HepG2 (cell line): Measurements from ENCODE around the gene AGR2. TPM values are rescaled to one million over a fixed set of nuclear protein-coding genes. Genes with fewer than 3 reads are reported as not detected.

ENCODE experiments used
- ATAC-seq: fragments of 200-7000 bp; cut with Tn5 transposase; 3 replicates; pipeline ENCODE4 v1.9.1; 2020; ENCODE audit warnings: mild to moderate bottlenecking, moderate library complexity
- Bru-seq: library from RNA; stranded (reverse); fragments of 400-500 nt; gene quantifications from one replicate; lab custom pipeline; 2021; lab: Mats Ljungman, UMichigan
- BruChase-seq, 2 experiments: library from RNA; stranded (reverse); fragments of 400-500 nt; gene quantifications; one replicate each; lab custom pipeline; 2021; lab: Mats Ljungman, UMichigan
- BruUV-seq: library from RNA; stranded (reverse); fragments of 400-500 nt; replicated peaks from 2 replicates; lab custom pipeline; 2021; lab: Mats Ljungman, UMichigan
- CTCF ChIA-PET: fragments of 300-600 bp; formaldehyde crosslinking; extraction: SDS; loops from one replicate; lab custom pipeline; 2021; ENCODE audit warnings: low total read pairs, inconsistent platforms, low intra/inter-chr PET ratio; lab: Yijun Ruan, JAX
- POLR2A ChIA-PET: fragments of 350-600 bp; sonication (Branson Sonifier 250); formaldehyde crosslinking; loops from one replicate; lab custom pipeline; 2020; ENCODE audit warnings: antibody characterized with exemption, inconsistent platforms; lab: Yijun Ruan, JAX
- DNase-seq: peaks from one replicate; pipeline ENCODE4 v3.0.0-alpha.2; 2015; ENCODE audit warnings: low spot score
- FAIRE-seq: peaks from 3 replicates; lab custom pipeline; 2011; peaks lifted over from hg19 to GRCh38; lab: Jason Lieb, UNC
- H2AFZ ChIP-seq: one replicate; pipeline ENCODE4 v1.6.1; 2011; ENCODE audit warnings: low read length, inconsistent platforms
- H3K27ac ChIP-seq: fragments of 300-600 bp; 3 replicates; pipeline ENCODE4 v1.8.0; 2011; ENCODE audit warnings: mixed run types, mild to moderate bottlenecking, mixed read lengths, low read length, inconsistent platforms; ENCODE audit not compliant: insufficient read depth; ENCODE audit errors: extremely low read length
- H3K27me3 ChIP-seq, 2 experiments: fragments of 200-600 bp in 1 of 2; 2 replicates in 1 of 2; 3 replicates in 1 of 2; pipeline versions ENCODE4 v1.6.0 to v1.8.0; 2011; ENCODE audit warnings: low read length in 2 of 2, mild to moderate bottlenecking in 2 of 2, moderate library complexity in 2 of 2, inconsistent platforms in 1 of 2; ENCODE audit not compliant: insufficient read depth in 2 of 2, control insufficient read depth in 1 of 2
- H3K36me3 ChIP-seq, 2 experiments: fragments of 200-600 bp in 1 of 2; replicated peaks in 1 of 2; 2 replicates in 1 of 2; 3 replicates in 1 of 2; pipeline versions ENCODE4 v1.5.1 to v1.8.0; 2011; ENCODE audit warnings: low read length in 2 of 2, inconsistent platforms in 1 of 2; ENCODE audit not compliant: insufficient read depth in 2 of 2, control insufficient read depth in 1 of 2
- H3K4me1 ChIP-seq: 2 replicates; pipeline ENCODE4 v1.5.1; 2012; ENCODE audit warnings: low read length, inconsistent platforms; ENCODE audit not compliant: insufficient read depth
- H3K4me2 ChIP-seq: 2 replicates; pipeline ENCODE4 v1.6.0; 2011; ENCODE audit warnings: low read depth, low read length, inconsistent platforms
- H3K4me3 ChIP-seq, 3 experiments: fragments of 200-600 bp in 1 of 3; sonication (generic), shearing (Covaris generic) in 1 of 3; replicated peaks in 1 of 3; 2 replicates each; pipeline ENCODE4 v1.5.1; 2011 to 2016; ENCODE audit warnings: low read length in 3 of 3, inconsistent platforms in 2 of 3, low read depth in 2 of 3, mild to moderate bottlenecking in 2 of 3, control low read depth in 1 of 3, mixed read lengths in 1 of 3; ENCODE audit not compliant: insufficient read depth in 1 of 3
- H3K79me2 ChIP-seq: one replicate; pipeline ENCODE4 v1.6.1; 2011; ENCODE audit warnings: low read length, inconsistent platforms; ENCODE audit not compliant: insufficient read depth
- H3K9ac ChIP-seq: 2 replicates; pipeline ENCODE4 v1.6.0; 2011; ENCODE audit warnings: mild to moderate bottlenecking, low read depth, low read length, inconsistent platforms; ENCODE audit not compliant: insufficient read depth
- H3K9me3 ChIP-seq: 2 replicates; pipeline ENCODE4 v1.5.1; 2012; ENCODE audit warnings: mild to moderate bottlenecking, low read length
- H4K20me1 ChIP-seq: 2 replicates; pipeline ENCODE4 v1.6.0; 2011; ENCODE audit warnings: inconsistent platforms, mild to moderate bottlenecking, low read length, moderate library complexity; ENCODE audit not compliant: insufficient read depth
- KLF6 ChIP-seq: IDR thresholded peaks from 2 replicates; pipeline ENCODE4 v1.8.0; 2016; ENCODE audit warnings: missing biosample characterization, missing genetic modification reagents
- ZNF3 ChIP-seq: IDR thresholded peaks from 2 replicates; pipeline ENCODE4 v1.7.0; 2017; ENCODE audit warnings: inconsistent platforms
- ZNF614 ChIP-seq: IDR thresholded peaks from 2 replicates; pipeline ENCODE4 v1.6.1; 2018; ENCODE audit warnings: missing biosample characterization, missing genetic modification reagents, inconsistent platforms, borderline replicate concordance
- WGBS: methylation state at CpG from one replicate; pipeline ENCODE4 v1.1.6; 2017; ENCODE audit warnings: low lambda C conversion rate; 5-methylcytosine and 5-hydroxymethylcytosine counted together
- in situ Hi-C: cut with HindIII; loops from 2 replicates; pipeline ENCODE4 v1.10.0; 2017; ENCODE audit warnings: low pct_unique_long_range_greater_than_20kb; ENCODE audit not compliant: extremely low pct_ligation_motif_present
- intact Hi-C: fragments of 100-400 bp; cut with micrococcal nuclease; formaldehyde crosslinking; loops from one replicate; pipeline ENCODE4 v1.10.0; 2022; ENCODE audit not compliant: unreplicated experiment
- long read RNA-seq, 2 experiments: library from RNA in 1 of 2; library from polyadenylated mRNA in 1 of 2; stranded (forward) in 1 of 2; unstranded in 1 of 2; transcript quantifications; one replicate each; pipeline ENCODE4 v2.0.0, GENCODE V29; 2019 to 2022
- polyA minus RNA-seq, 3 experiments: library from RNA; depleted of rRNA, polyadenylated mRNA; stranded (reverse); fragments of >200 nt; gene quantifications; 2 replicates each; pipeline ENCODE4 v1.2.3, GENCODE V29; 2011; ENCODE audit warnings: low replicate concordance in 1 of 3
- polyA plus RNA-seq, 8 experiments: library from polyadenylated mRNA; depleted of rRNA in 3 of 8; stranded (reverse) in 7 of 8; unstranded in 1 of 8; fragments of >200 nt; fragmentation: Illumina TruSeq in 4 of 8; extraction: Trizol in 4 of 8; gene quantifications; 2 replicates each; pipeline versions ENCODE4 v1.2.1 to v1.2.3, GENCODE V29; 2011 to 2016; ENCODE audit warnings: low read depth in 4 of 8, missing spikeins in 1 of 8, mixed read lengths in 1 of 8; ENCODE audit not compliant: insufficient read depth in 1 of 8
- total RNA-seq, 5 experiments: library from RNA; depleted of rRNA; stranded (reverse); fragments of >200 nt; fragmentation: Illumina TruSeq; extraction: Trizol; gene quantifications; 2 replicates each; pipeline ENCODE4 v1.2.3, GENCODE V29; 2016; ENCODE audit warnings: low read depth in 1 of 5
- TF ChIP-seq, protein P1 (sequence below): sonication (generic); formaldehyde crosslinking; IDR thresholded peaks from 2 replicates; pipeline ENCODE4 v1.4.0; 2020; ENCODE audit warnings: missing genetic modification reagents, borderline replicate concordance
- TF ChIP-seq, protein P2 (sequence below): sonication (generic); formaldehyde crosslinking; IDR thresholded peaks from 2 replicates; pipeline ENCODE4 v1.4.0; 2020; ENCODE audit warnings: mild to moderate bottlenecking, missing genetic modification reagents
- TF ChIP-seq, protein P3 (sequence below): sonication (generic); formaldehyde crosslinking; IDR thresholded peaks from 2 replicates; pipeline ENCODE4 v1.4.0; 2020; ENCODE audit warnings: missing genetic modification reagents

The AGR2 gene
- total RNA-seq (2016; rRNA removed; fragmentation: Illumina TruSeq; extraction: Trizol) (1.3 and 2.9 TPM in 2 replicates), polyA plus RNA-seq (2011; rRNA removed) (1.7 and 2.2 TPM in 2 replicates), polyA minus RNA-seq (2011; rRNA and poly(A)+ RNA removed; ENCODE audit: low replicate concordance) (2.1 and 4.6 TPM in 2 replicates), Bru-seq, nascent RNA (percentile 23 among the genes with signal in this experiment), BruChase-seq, experiment 1, labeled RNA remaining after a 6-hour chase (percentile 17 among the genes with signal in this experiment), BruChase-seq, experiment 2, labeled RNA remaining after a 2-hour chase (percentile 15 among the genes with signal in this experiment)
- 0.88 and 1.6 TPM in 2 replicates for total RNA-seq (2016; cell fraction: cytosol; rRNA removed; fragmentation: Illumina TruSeq; extraction: Trizol; ENCODE audit: low read depth)
- total RNA-seq (2016; cell fraction: insoluble cytoplasmic fraction; rRNA removed; fragmentation: Illumina TruSeq; extraction: Trizol) = 2.5 and 2.9 TPM in 2 replicates
- total RNA-seq (2016; cell fraction: membrane; rRNA removed; fragmentation: Illumina TruSeq; extraction: Trizol) = 1.3 and 1.4 TPM in 2 replicates
- 3.7 and 5.2 TPM in 2 replicates for total RNA-seq (2016; cell fraction: nucleus; rRNA removed; fragmentation: Illumina TruSeq; extraction: Trizol)
- polyA plus RNA-seq (2011; cell fraction: cytosol; rRNA removed) = 5.0 and 7.9 TPM in 2 replicates
- polyA plus RNA-seq (2011; cell fraction: nucleus; rRNA removed) = 0.51 and 1.4 TPM in 2 replicates
- 1.3 and 2.3 TPM in 2 replicates for polyA plus RNA-seq (2012)
- 0.35 and 1.4 TPM in 2 replicates for polyA plus RNA-seq (2016; cell fraction: cytosol; fragmentation: Illumina TruSeq; extraction: Trizol; ENCODE audit: low read depth)
- 1.1 and 2.6 TPM in 2 replicates for polyA plus RNA-seq (2016; cell fraction: insoluble cytoplasmic fraction; fragmentation: Illumina TruSeq; extraction: Trizol; ENCODE audit: low read depth)
- polyA plus RNA-seq (2016; cell fraction: membrane; fragmentation: Illumina TruSeq; extraction: Trizol; ENCODE audit: low read depth) = 0.48 and 1.1 TPM in 2 replicates
- 4.6 and 6.6 TPM in 2 replicates for polyA plus RNA-seq (2016; cell fraction: nucleus; fragmentation: Illumina TruSeq; extraction: Trizol; ENCODE audit: insufficient read depth, low read depth)
- 0.88 and 1.9 TPM in 2 replicates for polyA minus RNA-seq (2011; cell fraction: cytosol; rRNA and poly(A)+ RNA removed)
- 0.25 TPM in 1 of 2 replicates, not detected in the other for polyA minus RNA-seq (2011; cell fraction: nucleus; rRNA and poly(A)+ RNA removed)
- long read RNA-seq, experiment 1, transcript AGR2-203 (8 exons, 1,778 nt) = major isoform, 20 of 26 reads
- long read RNA-seq, experiment 1, partial matches to known transcripts = 1 of 26 reads
- long read RNA-seq, experiment 1, other reads (novel, unspliced or antisense) = 5 of 26 reads
- long read RNA-seq, experiment 2, partial matches to known transcripts = 0 of 3 reads
- long read RNA-seq, experiment 2, other reads (novel, unspliced or antisense) = 1 of 3 reads

DNA sequence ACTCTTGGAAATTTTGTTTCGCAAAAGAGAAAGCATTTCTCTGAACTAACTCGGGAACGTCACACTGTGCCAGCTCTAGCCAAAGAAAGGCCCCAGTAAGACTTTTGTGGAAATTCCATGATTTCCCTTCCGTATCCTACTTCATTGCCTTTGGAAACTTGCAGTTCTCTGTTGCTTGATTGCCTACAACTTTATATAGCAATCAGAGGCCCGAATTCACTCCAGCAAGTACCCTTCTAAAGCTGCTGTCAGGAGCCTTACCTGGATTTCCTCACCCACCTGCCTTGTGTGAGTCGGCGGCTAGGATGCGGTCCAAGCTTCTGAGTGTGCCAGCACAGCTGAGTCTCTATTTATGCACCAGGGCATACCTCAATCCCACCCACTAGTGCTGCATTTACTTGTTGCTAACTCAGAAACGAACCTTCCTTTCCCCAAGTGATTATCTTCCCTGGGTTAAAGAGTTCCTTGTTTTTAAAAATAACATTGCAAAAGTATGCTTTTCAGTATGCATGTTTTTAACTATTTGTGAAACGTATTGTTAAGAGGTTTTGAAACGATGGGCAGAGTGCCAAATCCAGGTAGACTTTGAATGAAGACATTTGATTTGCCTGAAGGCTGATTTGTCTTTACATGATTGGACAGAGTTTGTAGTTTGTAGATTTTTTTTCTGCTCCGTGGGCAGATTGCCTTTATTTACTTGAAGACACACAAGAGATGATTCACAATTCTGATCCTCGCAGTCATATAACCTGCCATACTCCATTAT lies at the start of gene AGR2:
TSS of gene AGR2 (minus strand) at position 326 of the 766 bp plus-strand sequence. CDS start 3,203 bp downstream, outside the sequence.
- no peaks in the 10 kb centered on the region for H3K79me2 ChIP-seq
- peak; percentile 82 for ATAC-seq
- H3K27me3 ChIP-seq = 0 out of 5 replicates have a peak, but pooled peaks cover 0 to 6% of the 10 kb centered on the region in 2 experiments
- FAIRE-seq = no peak
- no peak for DNase-seq
- WGBS = 17% methylated on average over 13 of the region's 13 CpGs
- no peak within 1 kb of the TSS for H3K9ac ChIP-seq
- ChIA-PET POLR2A (no interaction called here), CTCF (no interaction called here)
- H4K20me1 ChIP-seq = no peaks in the 10 kb centered on the region
- intact Hi-C loops = no loop called here
- H3K4me2 ChIP-seq = peak within 1 kb of the TSS; percentile 47
- in situ Hi-C loops = loop anchor here (5.0 kb wide), 1 partner anchor 112 kb away; no protein-coding TSS in a partner anchor
- peak within 1 kb of the TSS in 1 of 3 experiments; percentile 9; a peak in 2 of 6 replicates for H3K4me3 ChIP-seq
- no peak within 1 kb of the TSS for H2AFZ ChIP-seq
- no peaks in the 10 kb centered on the region for H3K36me3 ChIP-seq
- H3K9me3 ChIP-seq = no peaks in the 10 kb centered on the region
- peaks cover 23% of the 10 kb centered on the region for H3K4me1 ChIP-seq
- H3K27ac ChIP-seq = no peak within 1 kb of the TSS
- BruUV-seq = no TSS peak
- TF ChIP-seq ZNF614 (CRISPR knock-in tag) (no peak), ZNF3 (no peak), KLF6 (CRISPR knock-in tag) (no peak)
- TF ChIP-seq, protein P1, sequence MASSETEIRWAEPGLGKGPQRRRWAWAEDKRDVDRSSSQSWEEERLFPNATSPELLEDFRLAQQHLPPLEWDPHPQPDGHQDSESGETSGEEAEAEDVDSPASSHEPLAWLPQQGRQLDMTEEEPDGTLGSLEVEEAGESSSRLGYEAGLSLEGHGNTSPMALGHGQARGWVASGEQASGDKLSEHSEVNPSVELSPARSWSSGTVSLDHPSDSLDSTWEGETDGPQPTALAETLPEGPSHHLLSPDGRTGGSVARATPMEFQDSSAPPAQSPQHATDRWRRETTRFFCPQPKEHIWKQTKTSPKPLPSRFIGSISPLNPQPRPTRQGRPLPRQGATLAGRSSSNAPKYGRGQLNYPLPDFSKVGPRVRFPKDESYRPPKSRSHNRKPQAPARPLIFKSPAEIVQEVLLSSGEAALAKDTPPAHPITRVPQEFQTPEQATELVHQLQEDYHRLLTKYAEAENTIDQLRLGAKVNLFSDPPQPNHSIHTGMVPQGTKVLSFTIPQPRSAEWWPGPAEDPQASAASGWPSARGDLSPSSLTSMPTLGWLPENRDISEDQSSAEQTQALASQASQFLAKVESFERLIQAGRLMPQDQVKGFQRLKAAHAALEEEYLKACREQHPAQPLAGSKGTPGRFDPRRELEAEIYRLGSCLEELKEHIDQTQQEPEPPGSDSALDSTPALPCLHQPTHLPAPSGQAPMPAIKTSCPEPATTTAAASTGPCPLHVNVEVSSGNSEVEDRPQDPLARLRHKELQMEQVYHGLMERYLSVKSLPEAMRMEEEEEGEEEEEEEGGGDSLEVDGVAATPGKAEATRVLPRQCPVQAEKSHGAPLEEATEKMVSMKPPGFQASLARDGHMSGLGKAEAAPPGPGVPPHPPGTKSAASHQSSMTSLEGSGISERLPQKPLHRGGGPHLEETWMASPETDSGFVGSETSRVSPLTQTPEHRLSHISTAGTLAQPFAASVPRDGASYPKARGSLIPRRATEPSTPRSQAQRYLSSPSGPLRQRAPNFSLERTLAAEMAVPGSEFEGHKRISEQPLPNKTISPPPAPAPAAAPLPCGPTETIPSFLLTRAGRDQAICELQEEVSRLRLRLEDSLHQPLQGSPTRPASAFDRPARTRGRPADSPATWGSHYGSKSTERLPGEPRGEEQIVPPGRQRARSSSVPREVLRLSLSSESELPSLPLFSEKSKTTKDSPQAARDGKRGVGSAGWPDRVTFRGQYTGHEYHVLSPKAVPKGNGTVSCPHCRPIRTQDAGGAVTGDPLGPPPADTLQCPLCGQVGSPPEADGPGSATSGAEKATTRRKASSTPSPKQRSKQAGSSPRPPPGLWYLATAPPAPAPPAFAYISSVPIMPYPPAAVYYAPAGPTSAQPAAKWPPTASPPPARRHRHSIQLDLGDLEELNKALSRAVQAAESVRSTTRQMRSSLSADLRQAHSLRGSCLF (CRISPR knock-in tag) = no peak
- TF ChIP-seq, protein P2, sequence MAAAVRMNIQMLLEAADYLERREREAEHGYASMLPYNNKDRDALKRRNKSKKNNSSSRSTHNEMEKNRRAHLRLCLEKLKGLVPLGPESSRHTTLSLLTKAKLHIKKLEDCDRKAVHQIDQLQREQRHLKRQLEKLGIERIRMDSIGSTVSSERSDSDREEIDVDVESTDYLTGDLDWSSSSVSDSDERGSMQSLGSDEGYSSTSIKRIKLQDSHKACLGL = no peak
- TF ChIP-seq, protein P3, sequence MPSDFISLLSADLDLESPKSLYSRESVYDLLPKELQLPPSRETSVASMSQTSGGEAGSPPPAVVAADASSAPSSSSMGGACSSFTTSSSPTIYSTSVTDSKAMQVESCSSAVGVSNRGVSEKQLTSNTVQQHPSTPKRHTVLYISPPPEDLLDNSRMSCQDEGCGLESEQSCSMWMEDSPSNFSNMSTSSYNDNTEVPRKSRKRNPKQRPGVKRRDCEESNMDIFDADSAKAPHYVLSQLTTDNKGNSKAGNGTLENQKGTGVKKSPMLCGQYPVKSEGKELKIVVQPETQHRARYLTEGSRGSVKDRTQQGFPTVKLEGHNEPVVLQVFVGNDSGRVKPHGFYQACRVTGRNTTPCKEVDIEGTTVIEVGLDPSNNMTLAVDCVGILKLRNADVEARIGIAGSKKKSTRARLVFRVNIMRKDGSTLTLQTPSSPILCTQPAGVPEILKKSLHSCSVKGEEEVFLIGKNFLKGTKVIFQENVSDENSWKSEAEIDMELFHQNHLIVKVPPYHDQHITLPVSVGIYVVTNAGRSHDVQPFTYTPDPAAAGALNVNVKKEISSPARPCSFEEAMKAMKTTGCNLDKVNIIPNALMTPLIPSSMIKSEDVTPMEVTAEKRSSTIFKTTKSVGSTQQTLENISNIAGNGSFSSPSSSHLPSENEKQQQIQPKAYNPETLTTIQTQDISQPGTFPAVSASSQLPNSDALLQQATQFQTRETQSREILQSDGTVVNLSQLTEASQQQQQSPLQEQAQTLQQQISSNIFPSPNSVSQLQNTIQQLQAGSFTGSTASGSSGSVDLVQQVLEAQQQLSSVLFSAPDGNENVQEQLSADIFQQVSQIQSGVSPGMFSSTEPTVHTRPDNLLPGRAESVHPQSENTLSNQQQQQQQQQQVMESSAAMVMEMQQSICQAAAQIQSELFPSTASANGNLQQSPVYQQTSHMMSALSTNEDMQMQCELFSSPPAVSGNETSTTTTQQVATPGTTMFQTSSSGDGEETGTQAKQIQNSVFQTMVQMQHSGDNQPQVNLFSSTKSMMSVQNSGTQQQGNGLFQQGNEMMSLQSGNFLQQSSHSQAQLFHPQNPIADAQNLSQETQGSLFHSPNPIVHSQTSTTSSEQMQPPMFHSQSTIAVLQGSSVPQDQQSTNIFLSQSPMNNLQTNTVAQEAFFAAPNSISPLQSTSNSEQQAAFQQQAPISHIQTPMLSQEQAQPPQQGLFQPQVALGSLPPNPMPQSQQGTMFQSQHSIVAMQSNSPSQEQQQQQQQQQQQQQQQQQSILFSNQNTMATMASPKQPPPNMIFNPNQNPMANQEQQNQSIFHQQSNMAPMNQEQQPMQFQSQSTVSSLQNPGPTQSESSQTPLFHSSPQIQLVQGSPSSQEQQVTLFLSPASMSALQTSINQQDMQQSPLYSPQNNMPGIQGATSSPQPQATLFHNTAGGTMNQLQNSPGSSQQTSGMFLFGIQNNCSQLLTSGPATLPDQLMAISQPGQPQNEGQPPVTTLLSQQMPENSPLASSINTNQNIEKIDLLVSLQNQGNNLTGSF = no peak
